ENCODE data around the gene APOL4.
"Not testable (repeated sequence)": the region's sequence is repeated elsewhere in the genome, so short reads cannot be mapped to it uniquely, and the experiment has no call there.

Gene APOL4

GRCh38 chr22:36183446-36183845 is 18.2 kb downstream of the APOL4 start:
- no peak for DNase-seq (ENCODE audit: low read depth)

GRCh38 chr22:36182857-36183256 is 18.8 kb downstream of the APOL4 start:
- DNase-seq (ENCODE audit: low read depth), result no peak

GRCh38 chr22:36182056-36182455 is 19.6 kb downstream of the APOL4 start:
- DNase-seq (ENCODE audit: low read depth), result no peak

- DNase-seq (ENCODE audit: low read depth), result no peak
These were observed 20.7 kb downstream of the APOL4 start for GRCh38 chr22:36180928-36181327.

GRCh38 chr22:36180038-36180880 is 21.4 kb downstream of the APOL4 start:
- DNase-seq (ENCODE audit: low read depth), result peak; percentile 83

- no peak for DNase-seq (ENCODE audit: low read depth)
These were observed 24.4 kb downstream of the APOL4 start for GRCh38 chr22:36177160-36177559.

GRCh38 chr22:36175892-36176291 is 25.7 kb downstream of the APOL4 start:
- no peak for DNase-seq (ENCODE audit: low read depth)

GRCh38 chr22:36171941-36172340 is 29.7 kb downstream of the APOL4 start:
- DNase-seq (ENCODE audit: low read depth), result no peak

- no peak for DNase-seq (ENCODE audit: low read depth)
These were observed 34.9 kb downstream of the APOL4 start for GRCh38 chr22:36166518-36167220.

GRCh38 chr22:36166086-36166485 is 35.5 kb downstream of the APOL4 start:
- no peak for DNase-seq (ENCODE audit: low read depth)

GRCh38 chr22:36165141-36165540 is 36.5 kb downstream of the APOL4 start:
- no peak for DNase-seq (ENCODE audit: low read depth)

GRCh38 chr22:36164621-36165020 is 37.0 kb downstream of the APOL4 start:
- DNase-seq (ENCODE audit: low read depth), result no peak

- no peak for DNase-seq (ENCODE audit: low read depth)
These were observed 38.1 kb downstream of the APOL4 start for GRCh38 chr22:36163497-36163896.

- DNase-seq (ENCODE audit: low read depth), result no peak
These were observed 39.2 kb downstream of the APOL4 start for GRCh38 chr22:36162127-36163034.

- DNase-seq (ENCODE audit: low read depth), result not testable (repeated sequence)
These were observed 39.8 kb downstream of the APOL4 start for GRCh38 chr22:36161793-36162126.

GRCh38 chr22:36160499-36160942 is 41.1 kb downstream of the APOL4 start, which contains the start of gene APOL3:
TSS of gene APOL3 (minus strand) at chr22:36160755. CDS start at chr22:36149055, 11,700 bp downstream.
- no peak for DNase-seq (ENCODE audit: low read depth)

- DNase-seq (ENCODE audit: low read depth), result peak; percentile 37
These were observed 44.8 kb downstream of the APOL4 start for GRCh38 chr22:36156515-36157419.

GRCh38 chr22:36156119-36156514 is 45.5 kb downstream of the APOL4 start:
- no peak for DNase-seq (ENCODE audit: low read depth)

GRCh38 chr22:36155702-36156101 is 45.9 kb downstream of the APOL4 start:
- DNase-seq (ENCODE audit: low read depth), result no peak

- DNase-seq (ENCODE audit: low read depth), result no peak
These were observed 47.1 kb downstream of the APOL4 start for GRCh38 chr22:36154423-36154945.

Data from stimulated activated CD8-positive, alpha-beta memory T cell treated with anti-CD3 and anti-CD28 coated beads, Interleukin-15, amount 100 ng/mL, for 24 hours (primary cell).